ENCODE data around the gene CCDC112. TPM values are rescaled to one million over a fixed set of nuclear protein-coding genes. Genes with fewer than 3 reads are reported as not detected.

Gene CCDC112, protein sequence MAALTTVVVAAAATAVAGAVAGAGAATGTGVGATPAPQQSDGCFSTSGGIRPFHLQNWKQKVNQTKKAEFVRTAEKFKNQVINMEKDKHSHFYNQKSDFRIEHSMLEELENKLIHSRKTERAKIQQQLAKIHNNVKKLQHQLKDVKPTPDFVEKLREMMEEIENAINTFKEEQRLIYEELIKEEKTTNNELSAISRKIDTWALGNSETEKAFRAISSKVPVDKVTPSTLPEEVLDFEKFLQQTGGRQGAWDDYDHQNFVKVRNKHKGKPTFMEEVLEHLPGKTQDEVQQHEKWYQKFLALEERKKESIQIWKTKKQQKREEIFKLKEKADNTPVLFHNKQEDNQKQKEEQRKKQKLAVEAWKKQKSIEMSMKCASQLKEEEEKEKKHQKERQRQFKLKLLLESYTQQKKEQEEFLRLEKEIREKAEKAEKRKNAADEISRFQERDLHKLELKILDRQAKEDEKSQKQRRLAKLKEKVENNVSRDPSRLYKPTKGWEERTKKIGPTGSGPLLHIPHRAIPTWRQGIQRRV
- total RNA-seq (1 to 10 TPM; 1.9 to 2.1 (median 2.1) TPM), polyA plus RNA-seq (1 to 10 TPM in 2 of 3 donors, under 1 TPM in 1; 0.85 to 2.2 (median 1.4) TPM)
- long read RNA-seq, donor 1, partial matches to known transcripts: 1 of 1 reads
- long read RNA-seq, donor 1, other reads (novel, unspliced or antisense): 0 of 1 reads
- long read RNA-seq, donor 2: 0 reads

DNA sequence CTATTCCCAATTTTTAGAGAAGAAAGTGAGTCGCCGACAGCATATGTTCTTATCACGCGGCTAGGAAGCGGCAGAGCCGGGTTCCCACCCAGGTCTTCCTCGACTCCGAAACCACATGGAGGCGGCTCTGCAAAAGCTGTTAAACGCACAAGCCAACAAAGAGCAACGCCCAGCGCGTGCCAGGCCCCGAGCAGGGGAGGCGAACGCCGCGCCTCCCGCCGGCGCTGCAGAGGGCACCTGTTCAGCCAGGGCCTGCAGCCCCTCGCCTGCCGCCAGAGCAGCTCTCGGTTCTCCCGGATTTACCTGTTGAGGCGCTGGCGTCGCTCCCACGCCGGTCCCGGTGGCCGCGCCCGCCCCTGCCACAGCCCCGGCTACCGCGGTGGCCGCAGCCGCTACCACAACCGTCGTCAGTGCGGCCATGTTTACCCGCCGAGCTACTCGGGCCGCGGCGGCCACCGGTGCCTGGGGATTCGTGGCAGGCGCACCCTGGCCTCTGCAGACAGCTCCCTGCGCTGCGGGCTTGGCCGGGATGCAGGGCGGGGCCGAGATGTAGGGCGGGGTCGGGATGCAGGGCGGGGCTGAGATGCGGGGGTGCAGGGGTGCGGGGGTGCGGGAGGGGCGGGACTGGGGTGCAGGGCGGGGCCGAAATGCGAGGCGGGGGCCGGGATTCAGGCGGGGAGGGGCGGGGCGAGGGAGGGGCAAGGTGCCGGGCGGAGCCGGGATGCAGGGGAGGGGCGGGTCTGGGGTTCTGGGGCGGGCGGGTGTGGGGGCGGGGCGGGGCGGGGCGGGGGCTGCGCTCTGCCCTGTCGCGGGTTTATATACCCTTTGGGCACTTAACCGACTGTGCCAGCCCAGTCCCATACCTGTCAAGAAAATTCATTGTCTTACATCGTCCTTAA, at the start of gene CCDC112:
TSS of gene CCDC112 (minus strand) at position 531 of the 899 bp plus-strand sequence. CDS start at position 420, 111 bp downstream.
- 1% methylated on average over 55 to 84 of the region's 86 CpGs for WGBS, 3 donors
- DNase-seq: peak; percentile 78 to 85

DNA sequence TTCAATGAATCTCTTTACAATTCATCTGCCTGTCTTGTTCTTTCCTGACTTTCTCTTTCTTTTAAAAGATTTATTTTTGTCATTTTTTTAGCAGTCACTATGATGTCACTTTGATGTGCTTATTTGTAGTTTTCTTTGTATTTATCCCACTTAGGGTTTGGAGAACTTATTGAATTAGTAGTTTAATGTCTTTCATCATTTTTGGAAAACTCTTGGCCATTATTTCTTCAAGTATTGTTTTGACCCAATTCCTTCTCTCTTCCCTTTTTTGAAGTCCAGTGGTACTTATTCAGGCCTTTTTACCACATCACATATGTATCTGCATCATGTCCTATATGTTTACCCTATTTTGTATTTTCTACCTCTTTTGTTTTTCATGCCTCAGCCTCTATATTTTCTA, 48.9 kb upstream of the CCDC112 start:
- Histone ChIP-seq H3K27ac (no peak overlapping the region), H3K36me3 (ENCODE audit: insufficient read depth in 1 of 2, low read depth in 1 of 2) (no peaks in the 10 kb centered on the region), H3K4me1 (peaks cover 12% of the 10 kb centered on the region), H3K9me3 (no peaks in the 10 kb centered on the region), H3K4me3 (no peak overlapping the region), H3K27me3 (ENCODE audit: insufficient read depth in 3 of 3, low read length in 2 of 3) (no peaks in the 10 kb centered on the region)
- intact Hi-C loops (cut with DNase I): no loop called here
- TF ChIP-seq, protein P1, sequence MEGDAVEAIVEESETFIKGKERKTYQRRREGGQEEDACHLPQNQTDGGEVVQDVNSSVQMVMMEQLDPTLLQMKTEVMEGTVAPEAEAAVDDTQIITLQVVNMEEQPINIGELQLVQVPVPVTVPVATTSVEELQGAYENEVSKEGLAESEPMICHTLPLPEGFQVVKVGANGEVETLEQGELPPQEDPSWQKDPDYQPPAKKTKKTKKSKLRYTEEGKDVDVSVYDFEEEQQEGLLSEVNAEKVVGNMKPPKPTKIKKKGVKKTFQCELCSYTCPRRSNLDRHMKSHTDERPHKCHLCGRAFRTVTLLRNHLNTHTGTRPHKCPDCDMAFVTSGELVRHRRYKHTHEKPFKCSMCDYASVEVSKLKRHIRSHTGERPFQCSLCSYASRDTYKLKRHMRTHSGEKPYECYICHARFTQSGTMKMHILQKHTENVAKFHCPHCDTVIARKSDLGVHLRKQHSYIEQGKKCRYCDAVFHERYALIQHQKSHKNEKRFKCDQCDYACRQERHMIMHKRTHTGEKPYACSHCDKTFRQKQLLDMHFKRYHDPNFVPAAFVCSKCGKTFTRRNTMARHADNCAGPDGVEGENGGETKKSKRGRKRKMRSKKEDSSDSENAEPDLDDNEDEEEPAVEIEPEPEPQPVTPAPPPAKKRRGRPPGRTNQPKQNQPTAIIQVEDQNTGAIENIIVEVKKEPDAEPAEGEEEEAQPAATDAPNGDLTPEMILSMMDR (IDR thresholded peaks at IDR 0.05): no peak
- DNase-seq (no peak), ATAC-seq (no peak)

More for the DNA sequence above, at the start of gene CCDC112:
- H3K27ac ChIP-seq: peak within 1 kb of the TSS; percentile 11
- no peaks in the 10 kb centered on the region for H3K9me3 ChIP-seq
- H3K4me3 ChIP-seq: peak within 1 kb of the TSS; percentile 77
- H3K4me1 ChIP-seq: peaks cover 6% of the 10 kb centered on the region
- intact Hi-C loops (cut with DNase I): no loop called here
- peak; percentile 77 to 92 (median 87) for ATAC-seq
- no peaks in the 10 kb centered on the region for H3K36me3 ChIP-seq (ENCODE audit: insufficient read depth in 1 of 2, low read depth in 1 of 2)
- H3K27me3 ChIP-seq (ENCODE audit: insufficient read depth in 3 of 3, low read length in 2 of 3): no peaks in the 10 kb centered on the region
- TF ChIP-seq, protein P1 (IDR thresholded peaks at IDR 0.05): no peak

DNA sequence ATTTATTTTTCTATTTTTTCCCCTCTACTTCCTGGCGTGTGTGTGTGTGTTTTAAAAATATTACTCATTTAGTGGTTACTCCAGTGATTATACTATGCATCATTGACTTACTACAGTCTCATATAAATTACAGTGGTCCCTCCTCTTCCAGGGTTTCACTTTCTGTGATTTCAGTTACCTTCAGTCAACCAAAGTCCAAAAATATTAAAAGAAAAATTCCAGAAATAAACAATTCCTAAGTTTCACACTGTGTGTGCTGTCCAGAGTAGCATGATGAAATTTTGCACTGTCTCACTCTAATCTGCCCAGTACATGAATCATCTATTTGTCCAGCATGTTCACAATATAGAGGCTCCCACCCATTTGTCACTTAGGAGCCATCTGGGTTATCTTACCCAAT, 47.4 kb upstream of the CCDC112 start:
- Histone ChIP-seq H3K27ac (no peak overlapping the region), H3K4me1 (peaks cover 3% of the 10 kb centered on the region), H3K4me3 (no peak overlapping the region), H3K9me3 (no peaks in the 10 kb centered on the region), H3K36me3 (ENCODE audit: insufficient read depth in 1 of 2, low read depth in 1 of 2) (no peaks in the 10 kb centered on the region), H3K27me3 (ENCODE audit: insufficient read depth in 3 of 3, low read length in 2 of 3) (no peaks in the 10 kb centered on the region)
- ATAC-seq (no peak), DNase-seq (no peak)
- WGBS, 3 donors: 84 to 91% (median 86%) methylated on average over 1 of the region's 1 CpG
- TF ChIP-seq, protein P1 (IDR thresholded peaks at IDR 0.05): no peak
- intact Hi-C loops (cut with DNase I): no loop called here

DNA sequence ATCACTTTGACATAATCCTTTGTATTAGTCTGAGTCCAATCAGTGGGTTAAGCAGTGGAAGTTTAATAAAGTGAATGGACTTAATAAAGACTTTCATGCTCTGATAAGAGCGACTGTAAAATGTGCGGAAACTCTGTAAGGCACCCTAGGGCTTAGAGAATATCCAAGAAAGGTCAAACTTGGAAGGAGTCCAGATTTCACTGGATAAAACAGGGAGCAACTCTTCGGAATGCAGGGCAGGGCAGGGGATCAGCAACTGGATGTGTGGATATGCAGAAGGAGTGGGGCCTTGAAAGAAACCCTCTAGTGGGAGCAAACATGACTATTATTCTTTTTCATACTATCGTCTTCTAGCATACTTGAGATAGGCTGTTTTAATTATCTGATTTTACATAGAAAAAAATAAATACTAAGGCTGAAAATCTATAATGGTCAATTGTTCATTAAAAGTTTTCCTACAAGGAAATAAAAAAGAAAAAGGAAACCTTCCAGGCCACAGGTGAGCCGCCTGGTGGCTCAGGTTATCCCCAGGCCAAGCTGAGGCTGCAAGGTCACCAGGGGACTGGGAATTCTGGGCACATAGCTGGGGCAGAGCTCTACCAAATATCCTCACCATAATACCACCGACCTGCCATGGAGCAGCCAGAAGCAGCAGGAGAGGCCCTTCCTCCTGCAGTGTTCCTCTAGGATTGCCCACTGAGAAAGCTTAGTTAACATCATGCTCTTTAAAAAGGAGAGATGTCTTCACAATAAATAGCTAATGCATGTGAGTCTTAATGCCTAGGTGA, 46.3 kb upstream of the CCDC112 start:
- no peaks in the 10 kb centered on the region for H3K27me3 ChIP-seq (ENCODE audit: insufficient read depth in 3 of 3, low read length in 2 of 3)
- no peak for DNase-seq
- 74 to 81% (median 77%) methylated on average over 6 of the region's 6 CpGs for WGBS, 3 donors
- no peak overlapping the region for H3K4me3 ChIP-seq
- no peaks in the 10 kb centered on the region for H3K9me3 ChIP-seq
- TF ChIP-seq, protein P1 (IDR thresholded peaks at IDR 0.05): no peak
- no peaks in the 10 kb centered on the region for H3K4me1 ChIP-seq
- no peaks in the 10 kb centered on the region for H3K36me3 ChIP-seq (ENCODE audit: insufficient read depth in 1 of 2, low read depth in 1 of 2)
- intact Hi-C loops (cut with DNase I): no loop called here
- no peak overlapping the region for H3K27ac ChIP-seq
- no peak for ATAC-seq

Measured in psoas muscle (tissue), 8 donors.